Hepatocyte (in vitro differentiated cells): ENCODE data around the gene GJD3. TPM values are rescaled to one million over a fixed set of nuclear protein-coding genes. Genes with fewer than 3 reads are reported as not detected.

Experiments
- DNase-seq: peaks from one replicate; pipeline ENCODE4 v3.0.0-alpha.2; 2016; ENCODE audit warnings: low spot score
- H2AFZ ChIP-seq: fragments of 200-600 bp; sonication (generic); 2 replicates; pipeline ENCODE4 v1.6.0; 2016; ENCODE audit warnings: antibody characterized with exemption, mild to moderate bottlenecking
- H3K27ac ChIP-seq: fragments of 200-600 bp; sonication (generic); 2 replicates; pipeline ENCODE4 v1.5.1; 2016; ENCODE audit warnings: mild to moderate bottlenecking
- H3K27me3 ChIP-seq: fragments of 200-600 bp; sonication (generic); 2 replicates; pipeline ENCODE4 v1.6.1; 2016
- H3K36me3 ChIP-seq: fragments of 200-600 bp; sonication (generic); replicated peaks from 2 replicates; pipeline ENCODE4 v1.5.1; 2016; ENCODE audit warnings: low read depth; ENCODE audit not compliant: insufficient read depth
- H3K4me1 ChIP-seq: fragments of 200-600 bp; sonication (generic); 2 replicates; pipeline ENCODE4 v1.5.1; 2016; ENCODE audit warnings: mild to moderate bottlenecking, moderate library complexity; ENCODE audit not compliant: insufficient read depth
- H3K4me2 ChIP-seq: fragments of 200-600 bp; sonication (generic); 2 replicates; pipeline ENCODE4 v1.6.0; 2016
- H3K4me3 ChIP-seq: fragments of 200-600 bp; sonication (generic); 2 replicates; pipeline ENCODE4 v1.5.1; 2016; ENCODE audit warnings: mild to moderate bottlenecking
- H3K79me2 ChIP-seq: fragments of 200-600 bp; sonication (generic); 2 replicates; pipeline ENCODE4 v1.6.0; 2017; ENCODE audit warnings: mild to moderate bottlenecking
- H3K9me2 ChIP-seq: fragments of 200-600 bp; sonication (generic); replicated peaks from 2 replicates; pipeline ENCODE4 v1.6.0; 2017; ENCODE audit warnings: mild to moderate bottlenecking; ENCODE audit not compliant: insufficient read depth
- H3K9me3 ChIP-seq: fragments of 200-600 bp; sonication (generic); 2 replicates; pipeline ENCODE4 v1.5.1; 2016; ENCODE audit warnings: low read depth, mild to moderate bottlenecking
- H4K20me1 ChIP-seq: fragments of 200-600 bp; sonication (generic); 2 replicates; pipeline ENCODE4 v1.6.0; 2016; ENCODE audit warnings: mild to moderate bottlenecking; ENCODE audit not compliant: insufficient read depth, poor library complexity, severe bottlenecking
- EZH2 ChIP-seq: fragments of 200-600 bp; sonication (generic); IDR thresholded peaks from 2 replicates; pipeline ENCODE4 v1.6.1; 2016; ENCODE audit warnings: antibody characterized with exemption, mild to moderate bottlenecking, borderline replicate concordance
- EZH2phosphoT487 ChIP-seq: fragments of 200-600 bp; sonication (generic); IDR thresholded peaks from one replicate; pipeline ENCODE4 v1.6.1; 2018; ENCODE audit warnings: antibody characterized with exemption, mild to moderate bottlenecking, low read depth, moderate library complexity; ENCODE audit not compliant: unreplicated experiment, severe bottlenecking
- WGBS: methylation state at CpG from one replicate; pipeline ENCODE4 v1.1.6; 2016; ENCODE audit warnings: low lambda C conversion rate; ENCODE audit errors: missing lambda C conversion rate; 5-methylcytosine and 5-hydroxymethylcytosine counted together
- polyA plus RNA-seq: library from polyadenylated mRNA; unstranded; fragments of >200 nt; fragmentation: Nextera tagmentation; extraction: Ambion mirVana; gene quantifications from 2 replicates; pipeline ENCODE4 v1.2.1, GENCODE V29; 2016
- total RNA-seq: library from RNA; depleted of rRNA; stranded (reverse); fragments of >200 nt; gene quantifications from 2 replicates; pipeline ENCODE4 v1.2.3, GENCODE V29; 2014
- TF ChIP-seq, protein P1 (sequence below): fragments of 200-600 bp; sonication (generic); IDR thresholded peaks from 2 replicates; pipeline ENCODE4 v1.5.1; 2016; ENCODE audit warnings: antibody characterized with exemption, mild to moderate bottlenecking; ENCODE audit not compliant: poor library complexity

The GJD3 gene
- total and polyA plus RNA-seq, 2 experiments from 2014 or later: 0.47 to 3.8 TPM

DNA sequence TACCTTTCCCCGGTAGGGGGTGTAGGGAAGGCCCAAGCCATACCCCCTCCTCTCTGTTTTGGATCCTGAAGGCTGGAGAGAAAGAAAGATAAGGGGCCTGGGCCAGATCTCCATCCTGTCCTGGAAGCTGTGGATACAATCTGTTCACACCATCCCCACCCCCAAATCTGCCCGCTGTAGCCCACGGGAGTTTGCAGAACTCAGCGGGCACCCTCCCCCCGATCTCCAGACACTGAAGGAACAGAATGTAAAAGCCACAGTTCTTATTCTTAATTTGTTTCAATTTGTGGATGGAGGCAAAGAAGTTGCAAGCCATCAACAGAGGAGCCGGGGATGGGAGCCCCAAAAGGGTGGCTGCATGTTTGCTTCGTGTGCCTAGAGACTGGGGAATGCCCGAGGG lies 27.2 kb downstream of the GJD3 start:
- H3K4me2 ChIP-seq: no peak overlapping the region
- 66% methylated on average over 8 of the region's 8 CpGs for WGBS
- no peak for DNase-seq
- H3K27ac ChIP-seq: no peak overlapping the region
- H4K20me1 ChIP-seq: no peaks in the 10 kb centered on the region
- no peak overlapping the region for H2AFZ ChIP-seq
- H3K79me2 ChIP-seq: peaks cover 92% of the 10 kb centered on the region
- H3K9me2 ChIP-seq: no peaks in the 10 kb centered on the region
- no peaks in the 10 kb centered on the region for H3K36me3 ChIP-seq
- H3K4me3 ChIP-seq: no peak overlapping the region
- peaks cover 49% of the 10 kb centered on the region for H3K4me1 ChIP-seq
- H3K27me3 ChIP-seq: no peaks in the 10 kb centered on the region
- no peaks in the 10 kb centered on the region for H3K9me3 ChIP-seq
- TF ChIP-seq EZH2 (no peak), EZH2phosphoT487 (no peak)
- TF ChIP-seq, protein P1, sequence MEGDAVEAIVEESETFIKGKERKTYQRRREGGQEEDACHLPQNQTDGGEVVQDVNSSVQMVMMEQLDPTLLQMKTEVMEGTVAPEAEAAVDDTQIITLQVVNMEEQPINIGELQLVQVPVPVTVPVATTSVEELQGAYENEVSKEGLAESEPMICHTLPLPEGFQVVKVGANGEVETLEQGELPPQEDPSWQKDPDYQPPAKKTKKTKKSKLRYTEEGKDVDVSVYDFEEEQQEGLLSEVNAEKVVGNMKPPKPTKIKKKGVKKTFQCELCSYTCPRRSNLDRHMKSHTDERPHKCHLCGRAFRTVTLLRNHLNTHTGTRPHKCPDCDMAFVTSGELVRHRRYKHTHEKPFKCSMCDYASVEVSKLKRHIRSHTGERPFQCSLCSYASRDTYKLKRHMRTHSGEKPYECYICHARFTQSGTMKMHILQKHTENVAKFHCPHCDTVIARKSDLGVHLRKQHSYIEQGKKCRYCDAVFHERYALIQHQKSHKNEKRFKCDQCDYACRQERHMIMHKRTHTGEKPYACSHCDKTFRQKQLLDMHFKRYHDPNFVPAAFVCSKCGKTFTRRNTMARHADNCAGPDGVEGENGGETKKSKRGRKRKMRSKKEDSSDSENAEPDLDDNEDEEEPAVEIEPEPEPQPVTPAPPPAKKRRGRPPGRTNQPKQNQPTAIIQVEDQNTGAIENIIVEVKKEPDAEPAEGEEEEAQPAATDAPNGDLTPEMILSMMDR: no peak

- Histone ChIP-seq H3K9me3 (no peaks in the 10 kb centered on the region), H3K27me3 (no peaks in the 10 kb centered on the region), H3K4me2 (peak overlapping the region; percentile 64), H3K4me1 (peaks cover 63% of the 10 kb centered on the region), H3K79me2 (peaks cover 96% of the 10 kb centered on the region), H3K4me3 (no peak overlapping the region), H4K20me1 (no peaks in the 10 kb centered on the region), H3K9me2 (no peaks in the 10 kb centered on the region), H3K27ac (peak overlapping the region; percentile 69), H2AFZ (no peak overlapping the region), H3K36me3 (no peaks in the 10 kb centered on the region)
- WGBS: 88% methylated on average over 8 of the region's 8 CpGs
- no peak for DNase-seq
- TF ChIP-seq, protein P1: no peak
- TF ChIP-seq EZH2 (no peak), EZH2phosphoT487 (no peak)
Measured at GRCh38 chr17:40335620-40336019, 28.9 kb downstream of the GJD3 start.

GRCh38 chr17:40333781-40334448 lies 30.6 kb downstream of the GJD3 start:
- Histone ChIP-seq H4K20me1 (peaks cover 4% of the 10 kb centered on the region), H3K4me2 (no peak overlapping the region), H3K36me3 (no peaks in the 10 kb centered on the region), H2AFZ (no peak overlapping the region), H3K27ac (peak overlapping the region; percentile 69), H3K79me2 (peaks cover 97% of the 10 kb centered on the region), H3K4me3 (no peak overlapping the region), H3K27me3 (no peaks in the 10 kb centered on the region), H3K9me2 (no peaks in the 10 kb centered on the region), H3K4me1 (peaks cover 55% of the 10 kb centered on the region), H3K9me3 (no peaks in the 10 kb centered on the region)
- no peak for DNase-seq
- WGBS: 100% methylated on average over 4 of the region's 4 CpGs
- TF ChIP-seq EZH2phosphoT487 (no peak), EZH2 (no peak)

DNA sequence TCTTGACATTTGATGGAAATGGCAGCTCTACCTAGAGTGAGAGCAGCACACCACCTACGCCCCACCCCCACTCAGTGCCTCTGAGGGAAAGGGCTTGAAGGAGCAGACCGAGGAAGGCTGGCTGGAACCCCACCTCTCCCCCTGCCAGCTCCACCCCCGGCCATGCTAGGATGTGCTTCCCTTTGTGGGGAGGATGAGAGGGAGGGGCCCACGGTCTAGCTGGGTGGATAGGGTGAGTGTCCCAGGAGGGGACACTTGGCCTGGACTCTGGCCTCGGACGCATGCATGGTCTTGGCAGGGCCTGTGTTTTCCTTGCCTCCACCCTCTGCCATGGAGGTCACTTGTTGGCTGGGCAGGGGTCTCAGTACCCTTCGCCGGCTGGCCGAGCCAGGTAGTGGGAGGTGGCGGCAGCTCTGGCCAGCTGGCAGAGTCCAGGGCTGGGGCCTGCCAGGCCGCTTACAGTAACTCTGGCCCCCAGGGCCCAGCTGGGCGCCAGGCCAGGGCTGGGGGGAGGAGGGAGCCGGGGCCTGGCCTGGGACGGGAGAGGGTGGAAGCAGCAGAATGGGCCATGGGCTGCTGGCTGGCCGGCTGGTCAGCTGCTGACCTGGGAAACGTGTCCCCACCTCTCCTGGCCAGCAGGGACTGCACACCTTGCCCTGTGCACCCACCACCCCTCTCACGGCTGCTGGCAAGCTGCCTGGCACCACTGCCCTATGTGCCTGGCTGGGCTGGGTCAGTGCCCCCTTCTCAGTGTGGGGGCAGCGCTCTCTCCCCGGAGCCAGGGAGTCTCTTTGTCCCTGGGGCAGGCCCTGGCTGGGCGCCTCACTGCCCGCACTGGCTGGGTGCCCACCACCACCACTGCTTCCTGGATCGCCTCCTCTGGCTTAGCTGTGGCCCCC lies 32.5 kb downstream of the GJD3 start:
- Histone ChIP-seq H4K20me1 (peaks cover 18% of the 10 kb centered on the region), H3K27ac (peak overlapping the region; percentile 71), H3K4me2 (peak overlapping the region; percentile 48), H3K36me3 (no peaks in the 10 kb centered on the region), H3K4me1 (peaks cover 69% of the 10 kb centered on the region), H3K27me3 (no peaks in the 10 kb centered on the region), H2AFZ (no peak overlapping the region), H3K9me3 (no peaks in the 10 kb centered on the region), H3K4me3 (no peak overlapping the region), H3K79me2 (peaks cover 97% of the 10 kb centered on the region), H3K9me2 (no peaks in the 10 kb centered on the region)
- DNase-seq: peak; percentile 63
- WGBS: 64% methylated on average over 22 of the region's 22 CpGs
- TF ChIP-seq EZH2 (no peak), EZH2phosphoT487 (no peak)
- TF ChIP-seq, protein P1: no peak
